Suprapubic skin (tissue), 4 donors: ENCODE results near the gene PRMT7.

Source experiments
- EP300 ChIP-seq: sonication (generic); formaldehyde crosslinking; IDR thresholded peaks from one replicate; pipeline ENCODE4 v1.6.1; 2017; ENCODE audit warnings: antibody characterized with exemption
- POLR2A ChIP-seq, 2 donors: fragments of 450-650 bp; IDR thresholded peaks; one replicate each; pipeline ENCODE4 v1.6.1; 2017; ENCODE audit warnings: antibody characterized with exemption in 2 of 2, mild to moderate bottlenecking in 2 of 2, moderate library complexity in 2 of 2
- POLR2AphosphoS5 ChIP-seq, 3 donors: sonication (generic); formaldehyde crosslinking; IDR thresholded peaks; one replicate each; pipeline ENCODE4 v1.6.1; 2017; ENCODE audit warnings: antibody characterized with exemption in 3 of 3
- TF ChIP-seq, protein P1 (sequence below), 2 donors: fragments of 200-600 bp in 1 of 2; fragments of 450-650 bp in 1 of 2; sonication (generic) in 1 of 2; IDR thresholded peaks; one replicate each; pipeline ENCODE4 v1.5.1; 2016 to 2019; ENCODE audit warnings: antibody characterized with exemption in 2 of 2, mild to moderate bottlenecking in 1 of 2, moderate library complexity in 1 of 2

DNA sequence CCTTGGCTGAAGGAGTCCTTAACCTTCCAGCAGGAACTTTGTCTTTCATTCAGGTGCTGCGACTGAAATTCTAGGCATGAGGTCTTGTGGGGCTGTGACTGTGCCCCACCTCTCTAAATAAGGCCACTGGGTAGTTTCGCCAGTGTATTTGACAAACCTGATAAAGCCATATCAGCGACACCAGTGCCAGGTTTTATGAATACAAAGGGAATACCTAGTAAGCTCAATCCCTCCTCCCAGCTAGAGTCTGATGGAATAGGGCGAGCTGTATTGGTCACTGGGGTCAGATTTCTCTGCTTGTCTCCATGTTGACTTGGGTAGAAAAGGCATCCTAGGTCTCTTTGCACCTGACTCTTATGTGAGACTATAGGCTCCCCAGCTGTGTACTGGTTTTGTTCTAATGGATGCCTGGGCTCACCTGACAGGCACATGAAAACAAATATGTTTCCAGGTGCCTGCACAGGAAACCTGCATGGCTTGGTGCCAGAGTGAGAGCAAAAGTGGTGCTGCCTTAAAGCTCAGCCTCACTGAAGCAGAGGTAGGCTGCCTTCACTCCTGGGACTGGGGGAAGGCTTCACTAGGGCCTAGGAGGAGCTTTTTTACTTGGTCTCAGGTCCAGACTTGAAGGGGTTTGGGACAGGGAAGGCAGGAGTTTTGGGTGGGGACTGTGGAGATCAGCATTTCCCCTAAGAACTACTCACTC, 38.2 kb upstream of the PRMT7 start:
- no peak for TF ChIP-seq POLR2AphosphoS5 (IDR thresholded peaks at IDR 0.05)
- TF ChIP-seq, protein P1, sequence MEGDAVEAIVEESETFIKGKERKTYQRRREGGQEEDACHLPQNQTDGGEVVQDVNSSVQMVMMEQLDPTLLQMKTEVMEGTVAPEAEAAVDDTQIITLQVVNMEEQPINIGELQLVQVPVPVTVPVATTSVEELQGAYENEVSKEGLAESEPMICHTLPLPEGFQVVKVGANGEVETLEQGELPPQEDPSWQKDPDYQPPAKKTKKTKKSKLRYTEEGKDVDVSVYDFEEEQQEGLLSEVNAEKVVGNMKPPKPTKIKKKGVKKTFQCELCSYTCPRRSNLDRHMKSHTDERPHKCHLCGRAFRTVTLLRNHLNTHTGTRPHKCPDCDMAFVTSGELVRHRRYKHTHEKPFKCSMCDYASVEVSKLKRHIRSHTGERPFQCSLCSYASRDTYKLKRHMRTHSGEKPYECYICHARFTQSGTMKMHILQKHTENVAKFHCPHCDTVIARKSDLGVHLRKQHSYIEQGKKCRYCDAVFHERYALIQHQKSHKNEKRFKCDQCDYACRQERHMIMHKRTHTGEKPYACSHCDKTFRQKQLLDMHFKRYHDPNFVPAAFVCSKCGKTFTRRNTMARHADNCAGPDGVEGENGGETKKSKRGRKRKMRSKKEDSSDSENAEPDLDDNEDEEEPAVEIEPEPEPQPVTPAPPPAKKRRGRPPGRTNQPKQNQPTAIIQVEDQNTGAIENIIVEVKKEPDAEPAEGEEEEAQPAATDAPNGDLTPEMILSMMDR (IDR thresholded peaks at IDR 0.05): no peak
- TF ChIP-seq EP300: no peak
- no peak for TF ChIP-seq POLR2A (IDR thresholded peaks at IDR 0.05)
